GM18526 (cell line): Measurements from ENCODE around the gene TCEA3.

Experiments
- POLR2A ChIP-seq: IDR thresholded peaks from 3 replicates; pipeline ENCODE4 v1.6.1; 2011; ENCODE audit not compliant: insufficient read length; ENCODE audit errors: extremely low read depth

Gene TCEA3

DNA sequence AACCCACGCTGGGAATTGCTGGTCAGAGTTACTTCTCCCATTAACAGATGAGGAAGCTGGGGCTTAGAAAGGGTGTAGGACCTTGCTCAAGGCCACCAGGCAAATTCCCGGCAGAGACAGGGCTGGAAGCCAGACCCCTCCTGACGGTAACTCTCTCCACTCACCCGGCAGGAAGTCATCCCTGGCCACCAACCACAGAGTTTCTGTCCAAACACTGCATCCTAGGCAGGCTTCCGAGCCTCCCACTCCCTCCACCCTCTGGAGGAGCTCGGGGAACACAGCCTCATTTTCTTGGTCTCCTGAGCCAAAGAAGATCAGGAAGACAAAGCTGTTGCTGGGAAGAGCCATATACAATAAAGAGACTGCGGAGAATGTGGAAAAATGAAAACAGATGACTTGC lies 29.9 kb downstream of the TCEA3 start:
- no peak for TF ChIP-seq POLR2A

DNA sequence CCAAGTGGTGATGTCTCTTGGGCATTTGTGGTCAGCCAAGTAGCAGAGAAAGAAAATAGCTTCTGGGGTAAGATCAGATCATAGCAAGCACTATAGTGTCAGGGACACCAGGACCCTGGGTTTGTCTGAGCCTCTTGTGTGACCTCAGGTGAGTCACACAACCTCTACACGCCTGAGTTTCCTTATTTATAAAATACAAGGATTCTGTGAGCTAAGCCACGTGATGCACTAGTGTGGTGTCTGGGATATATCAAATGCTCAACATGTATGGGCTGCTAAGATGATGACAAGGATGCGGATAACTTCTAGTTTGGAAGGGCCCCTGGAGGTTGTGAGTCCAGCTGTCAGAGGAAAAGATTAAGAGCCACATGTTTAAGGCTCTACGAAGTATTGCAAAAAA lies 30.4 kb downstream of the TCEA3 start:
- no peak for TF ChIP-seq POLR2A

DNA sequence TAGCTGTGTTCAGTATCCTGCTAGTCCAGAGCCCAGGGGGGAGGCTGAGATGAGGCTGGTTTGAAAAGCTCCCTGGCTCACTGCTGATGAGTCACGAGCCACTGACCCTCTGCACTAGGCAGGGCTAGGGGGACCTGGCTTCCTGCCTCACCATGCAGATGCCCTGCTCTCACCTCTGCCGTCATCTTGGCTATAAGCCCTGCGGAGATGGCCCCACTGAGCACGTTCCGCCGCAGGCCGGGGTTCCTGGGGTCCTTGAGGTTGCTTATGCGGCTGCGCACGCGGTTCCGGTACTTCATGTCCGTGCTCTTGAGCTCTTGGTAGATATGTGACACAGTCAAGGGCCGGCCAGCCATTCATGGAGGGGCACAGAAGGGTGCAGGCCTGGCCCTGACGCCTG lies 30.8 kb downstream of the TCEA3 start:
- no peak for TF ChIP-seq POLR2A

DNA sequence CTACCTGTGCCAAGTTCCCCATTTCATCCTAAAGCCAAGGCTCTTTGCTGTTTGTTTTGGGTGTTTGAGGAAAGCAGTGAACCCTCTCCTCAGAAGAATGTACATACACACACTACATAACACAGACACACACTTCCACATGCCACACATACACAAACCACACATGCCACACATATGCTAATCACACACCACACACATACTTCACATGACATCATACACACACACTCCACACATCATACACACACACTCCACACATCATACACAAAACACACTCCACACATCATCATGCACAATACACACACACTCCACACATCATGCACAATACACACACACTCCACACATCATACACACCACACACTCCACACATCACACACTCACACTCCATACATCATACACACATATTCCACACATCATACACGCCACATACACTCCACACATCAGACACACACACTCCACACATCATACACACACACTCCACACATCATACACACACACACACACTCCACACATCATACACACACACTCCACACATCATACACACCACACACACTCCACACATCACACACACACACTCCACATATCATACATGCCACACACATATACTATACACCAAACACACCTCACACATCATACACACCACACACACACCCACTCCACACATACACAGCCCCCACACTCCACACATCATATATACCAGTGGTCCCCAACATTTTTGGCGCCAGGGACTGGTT lies 32.3 kb downstream of the TCEA3 start:
- no peak for TF ChIP-seq POLR2A

DNA sequence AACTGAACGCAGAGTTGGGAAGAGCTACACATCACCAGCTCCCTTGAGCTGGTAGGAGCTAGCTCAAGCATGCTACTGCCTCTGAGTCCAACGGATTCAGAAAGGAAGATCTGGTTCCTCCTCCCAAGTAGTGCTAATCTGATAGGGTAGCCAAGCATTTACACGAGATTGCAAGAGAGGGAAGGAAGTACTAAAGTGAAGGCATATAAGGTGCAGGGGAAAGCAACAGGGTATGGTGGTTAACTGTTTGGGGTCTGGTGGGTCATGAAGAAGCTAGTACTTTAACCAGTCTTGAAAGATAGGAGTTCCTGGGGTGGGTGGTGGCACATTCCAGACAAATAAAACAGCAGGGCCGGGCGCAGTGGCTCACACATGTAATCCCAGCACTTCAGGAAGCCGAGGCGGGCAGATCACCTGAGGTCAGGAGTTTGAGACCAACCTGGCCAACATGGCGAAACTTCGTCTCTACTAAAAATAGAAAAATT lies 34.7 kb downstream of the TCEA3 start:
- TF ChIP-seq POLR2A, result no peak

DNA sequence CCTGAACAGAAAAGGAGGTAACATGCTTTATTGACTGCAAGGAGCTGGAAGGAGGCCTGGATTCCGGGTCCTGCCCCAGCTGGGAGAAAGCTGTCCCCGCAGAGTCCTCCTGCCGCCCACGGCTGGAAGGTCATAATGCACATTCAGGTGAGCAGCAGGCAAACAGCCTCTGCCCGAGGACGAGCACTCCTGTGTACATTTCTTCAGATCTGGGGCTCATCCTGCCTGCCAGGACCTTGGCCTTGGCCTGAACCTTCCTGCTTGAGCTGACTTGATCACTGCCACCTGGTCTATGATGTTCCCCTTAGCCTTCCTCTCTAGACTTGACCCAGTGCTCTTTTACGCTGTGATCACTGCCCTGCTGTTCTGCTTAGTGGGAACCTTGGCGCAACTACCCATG lies 37.1 kb downstream of the TCEA3 start:
- TF ChIP-seq POLR2A, result no peak

DNA sequence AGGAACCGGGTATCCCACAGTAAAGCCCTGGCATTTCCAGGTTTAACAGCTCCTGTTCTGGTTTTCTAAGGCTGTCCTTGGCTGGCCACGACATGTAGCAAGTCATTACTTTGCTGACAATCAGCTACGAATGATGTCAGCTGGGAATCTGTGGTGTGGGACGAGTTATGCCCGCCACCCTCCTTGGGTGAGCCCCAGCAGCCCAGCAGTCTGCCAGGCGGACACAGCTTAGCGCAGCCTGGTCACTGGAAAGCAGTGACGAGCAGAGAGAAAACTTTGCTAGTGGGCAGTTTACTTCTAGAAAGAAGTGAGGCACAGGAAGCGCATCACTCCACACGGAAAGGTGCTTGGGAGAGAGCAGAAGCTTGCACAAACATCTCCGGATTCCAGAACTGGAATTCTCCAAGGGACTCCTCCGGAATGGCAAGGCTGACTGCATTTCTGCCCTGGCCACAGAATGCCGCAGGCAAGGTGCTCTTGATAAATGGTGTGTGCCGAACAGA lies 39.4 kb downstream of the TCEA3 start:
- no peak for TF ChIP-seq POLR2A

DNA sequence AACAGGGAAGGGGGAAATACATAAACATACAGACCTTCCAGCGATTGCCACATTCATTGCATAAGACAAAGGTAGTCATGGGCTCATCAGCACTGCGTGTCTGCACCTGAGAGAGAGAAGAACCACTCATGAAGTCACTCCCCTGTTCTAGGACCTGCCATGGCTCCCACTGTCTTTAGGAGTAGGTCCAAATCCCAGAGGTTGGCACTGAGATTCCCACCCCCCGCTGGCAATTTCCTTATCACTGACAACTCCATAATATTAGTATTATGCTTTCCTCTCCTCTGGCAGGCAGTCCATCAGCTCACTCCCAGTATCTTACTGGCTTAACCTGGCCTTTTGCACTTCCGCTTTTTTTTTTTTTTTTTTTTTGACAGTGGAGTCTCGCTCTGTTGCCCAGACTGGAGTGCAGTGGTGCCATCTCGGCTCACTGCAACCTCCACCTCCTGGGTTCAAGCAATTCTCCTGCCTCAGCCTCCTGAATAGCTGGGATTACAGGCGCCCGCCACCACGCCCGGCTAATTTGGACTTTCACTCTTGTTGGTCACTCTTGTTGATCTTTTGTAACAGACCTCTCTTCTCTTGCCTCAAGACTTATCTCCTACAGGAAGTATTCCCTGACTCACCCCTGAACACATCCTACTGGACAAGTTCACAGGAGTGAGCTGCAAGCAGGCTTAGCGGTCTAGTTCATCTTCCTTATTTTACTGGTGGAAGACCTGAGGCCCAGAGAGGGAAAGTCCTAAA lies 40.1 kb downstream of the TCEA3 start:
- no peak for TF ChIP-seq POLR2A

DNA sequence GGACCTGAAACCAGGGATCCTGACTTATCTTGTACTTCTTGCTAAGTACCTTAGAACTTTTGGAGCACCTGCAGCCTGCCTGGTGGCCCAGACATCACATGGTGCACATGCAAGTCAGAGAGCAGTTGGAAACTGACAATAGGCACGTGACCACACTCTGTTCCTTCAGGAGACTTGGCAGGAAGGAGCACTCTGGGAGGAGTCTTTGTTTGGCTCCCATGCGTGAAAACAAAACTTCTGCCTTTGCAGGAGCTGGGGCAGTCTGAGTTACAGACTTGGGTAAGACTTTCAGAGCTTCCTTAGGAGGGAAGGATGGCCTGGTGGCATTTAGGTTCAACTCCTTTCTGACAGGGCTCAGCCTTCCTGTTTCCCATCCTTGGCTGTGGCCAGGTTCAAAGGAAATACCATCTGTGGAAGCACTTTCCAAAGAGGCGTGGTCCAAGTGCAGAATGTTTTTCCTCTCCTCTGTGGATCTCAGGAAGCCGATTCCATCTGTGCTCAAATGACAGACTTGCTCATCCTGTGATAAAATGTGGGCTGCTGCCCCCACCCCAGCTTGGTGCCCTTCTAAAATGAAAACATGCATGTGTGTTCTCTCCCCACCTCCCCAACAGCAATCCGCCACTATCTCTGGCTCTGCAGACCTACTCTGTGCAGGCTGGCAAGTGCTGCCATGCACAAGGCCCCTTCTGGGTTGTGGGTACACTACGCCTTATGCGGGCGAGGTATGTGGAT lies 40.8 kb downstream of the TCEA3 start:
- no peak for TF ChIP-seq POLR2A

DNA sequence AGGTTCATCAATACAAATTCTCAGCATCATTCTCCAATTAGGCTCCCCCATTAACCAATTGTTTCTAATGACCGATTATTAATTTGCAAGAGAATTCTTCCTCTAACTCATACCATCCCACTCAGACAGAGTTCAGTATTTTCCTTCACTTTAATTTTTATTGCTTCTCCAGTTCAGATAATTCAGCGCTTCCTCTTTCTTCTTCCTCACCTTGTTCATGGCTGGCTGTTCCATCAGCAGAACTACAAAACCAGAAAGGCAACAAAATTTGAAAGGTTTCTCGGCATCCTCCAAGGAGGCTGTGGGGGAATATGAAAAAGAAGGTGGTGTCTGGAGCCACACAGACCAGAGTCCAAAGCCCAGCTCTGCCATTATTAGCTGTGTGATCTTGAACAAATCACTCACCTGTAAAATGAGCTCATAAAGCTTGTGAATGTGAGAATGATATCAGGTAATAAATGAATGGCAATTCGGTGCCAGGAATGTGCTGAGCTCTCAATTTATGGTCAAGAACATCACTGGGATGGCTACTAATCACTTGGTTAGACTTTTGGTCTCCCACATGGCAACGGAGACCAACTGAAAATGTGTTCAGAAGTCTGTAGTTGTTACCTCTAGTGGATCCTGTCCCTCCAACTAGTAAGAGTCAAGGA lies 43.2 kb downstream of the TCEA3 start:
- TF ChIP-seq POLR2A, result no peak

DNA sequence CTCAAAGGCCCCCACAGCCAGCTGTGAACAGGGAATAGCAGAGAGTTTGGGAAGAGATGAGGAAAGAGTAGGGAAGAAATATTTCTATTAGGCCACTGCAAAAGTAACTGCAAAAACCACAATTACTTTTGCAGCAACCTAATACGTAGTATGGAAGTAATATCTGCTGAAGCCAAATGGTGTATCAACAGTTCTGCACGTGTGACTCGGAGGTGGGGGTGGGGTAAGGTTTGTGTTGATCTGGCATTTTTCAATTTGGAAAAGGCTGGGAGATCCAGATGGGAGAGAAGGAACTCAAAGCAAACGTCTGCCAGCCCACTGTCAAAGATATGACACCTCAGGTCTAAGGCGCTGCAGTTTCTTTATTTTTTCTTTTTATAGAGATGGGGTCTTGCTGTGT lies 43.8 kb downstream of the TCEA3 start:
- TF ChIP-seq POLR2A, result no peak

DNA sequence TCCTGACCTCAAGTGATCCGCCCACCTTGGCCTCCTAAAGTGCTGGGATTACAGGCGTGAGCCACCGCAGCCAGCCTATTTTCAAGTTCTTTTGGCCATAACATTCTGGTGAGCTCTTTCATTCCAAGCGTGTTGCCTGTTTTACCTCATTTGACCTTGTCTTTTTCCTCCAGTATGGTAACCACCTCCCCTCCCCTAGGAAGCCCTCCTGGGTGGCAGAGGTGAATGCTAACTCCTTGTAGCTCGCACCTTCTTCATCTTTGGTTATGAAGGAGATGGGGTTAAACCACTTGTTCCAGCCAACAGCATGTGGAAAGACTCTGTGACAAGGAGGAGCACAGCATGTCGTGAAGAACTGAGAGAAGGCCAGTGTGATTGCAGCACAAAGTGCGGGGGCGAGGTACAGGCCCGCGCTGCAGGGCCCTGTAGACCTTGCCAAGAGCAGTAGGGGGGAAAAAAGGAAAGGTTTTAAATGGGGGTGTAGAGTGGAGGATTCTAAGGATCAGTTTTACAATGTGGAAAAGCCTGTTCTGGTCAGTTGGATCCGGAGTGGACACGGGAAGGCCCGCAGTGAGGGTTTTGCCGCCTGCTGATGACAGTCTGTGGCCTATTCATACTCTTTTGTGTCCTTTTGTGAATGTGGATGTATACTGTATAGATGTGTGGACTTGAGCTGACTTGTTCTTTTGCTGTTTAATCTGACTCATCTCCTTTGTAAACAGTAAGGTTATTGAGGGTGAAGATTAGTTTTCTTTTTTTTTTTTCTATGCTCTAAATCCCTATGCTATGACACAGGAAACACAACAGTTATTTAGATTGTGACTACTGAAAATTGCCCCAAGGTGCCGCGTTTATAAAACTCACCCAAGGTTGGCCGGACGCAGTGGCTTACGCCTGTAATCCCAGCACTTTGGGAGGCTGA lies 47.4 kb downstream of the TCEA3 start:
- no peak for TF ChIP-seq POLR2A

DNA sequence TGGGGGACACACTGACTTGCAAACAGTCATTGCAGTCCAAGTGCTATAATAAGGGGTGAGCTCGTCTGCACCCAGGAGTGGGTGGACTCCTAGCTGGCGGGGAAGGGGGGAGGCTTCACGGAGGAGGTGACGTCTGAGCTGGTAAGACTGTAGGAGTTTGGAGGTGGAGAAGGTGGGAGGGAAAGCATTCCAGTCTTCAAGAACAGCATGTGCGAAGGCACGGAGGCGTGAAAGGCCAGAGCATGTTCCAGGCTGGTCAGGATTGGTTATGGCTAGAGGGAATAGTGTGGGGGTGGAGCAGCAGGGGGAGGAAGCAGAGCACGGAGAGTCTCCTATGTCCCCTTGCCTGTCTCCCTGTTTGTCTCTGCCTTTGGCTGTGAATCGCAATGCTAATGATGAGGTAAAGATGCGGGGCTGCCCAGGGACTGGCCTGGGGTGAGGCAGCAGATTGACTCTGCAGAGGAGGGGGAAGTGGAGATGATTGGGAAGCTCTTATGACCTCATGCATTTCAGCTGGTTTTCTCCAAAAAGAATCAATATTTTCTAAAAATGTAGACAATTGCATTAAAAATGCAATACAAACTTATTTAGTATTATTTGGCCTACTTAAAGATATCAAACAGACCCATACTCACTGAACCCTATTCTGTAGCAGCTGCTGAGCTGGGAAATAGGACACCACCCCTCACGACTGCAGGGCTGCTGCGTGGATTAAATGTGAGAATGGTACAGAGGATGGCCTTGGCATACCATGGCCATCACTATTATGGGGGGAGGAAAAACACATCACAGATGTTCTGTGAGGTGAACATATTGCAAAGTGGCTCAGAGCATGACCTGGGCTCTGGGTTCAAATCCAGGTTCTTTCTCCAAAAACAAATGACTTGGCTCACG lies 52.3 kb downstream of the TCEA3 start:
- no peak for TF ChIP-seq POLR2A
